ENCODE results near the gene TPCN1.
A peak's percentile ranks its signal among the peaks of the same experiment; 100 is the strongest.

Gene TPCN1

DNA sequence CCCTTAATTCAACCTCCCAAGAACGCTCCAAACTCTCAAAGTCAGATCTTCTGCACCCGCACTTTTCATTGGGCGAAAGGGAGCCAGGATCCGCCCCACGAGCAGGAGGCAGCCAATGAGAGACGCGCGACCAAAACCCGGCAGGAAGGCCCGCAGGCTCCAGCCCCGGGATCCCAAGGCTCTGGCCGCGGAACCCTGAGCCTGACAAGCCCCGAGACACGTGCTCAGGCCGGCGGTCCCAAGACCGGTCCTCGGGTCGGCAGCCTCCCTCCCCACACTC lies 36.4 kb upstream of the TPCN1 start:
- Histone ChIP-seq H3K9me3 (ENCODE audit: low read length) (no peaks in the 10 kb centered on the region), H3K4me3 (ENCODE audit: low read depth in 1 of 2, low read length in 2 of 2) (peak overlapping the region; percentile 76 to 85), H3K27ac (ENCODE audit: low read depth, low read length) (peak overlapping the region; percentile 96), H3K36me3 (ENCODE audit: insufficient read depth, low read length) (peaks cover 10% of the 10 kb centered on the region), H3K4me1 (ENCODE audit: insufficient read depth, low read length) (peaks cover 26% of the 10 kb centered on the region), H3K27me3 (ENCODE audit: control insufficient read depth in 1 of 2, insufficient read depth in 2 of 2, low read length in 2 of 2) (no peaks in the 10 kb centered on the region), H3K9ac (ENCODE audit: low read length) (peak overlapping the region; percentile 82)

DNA sequence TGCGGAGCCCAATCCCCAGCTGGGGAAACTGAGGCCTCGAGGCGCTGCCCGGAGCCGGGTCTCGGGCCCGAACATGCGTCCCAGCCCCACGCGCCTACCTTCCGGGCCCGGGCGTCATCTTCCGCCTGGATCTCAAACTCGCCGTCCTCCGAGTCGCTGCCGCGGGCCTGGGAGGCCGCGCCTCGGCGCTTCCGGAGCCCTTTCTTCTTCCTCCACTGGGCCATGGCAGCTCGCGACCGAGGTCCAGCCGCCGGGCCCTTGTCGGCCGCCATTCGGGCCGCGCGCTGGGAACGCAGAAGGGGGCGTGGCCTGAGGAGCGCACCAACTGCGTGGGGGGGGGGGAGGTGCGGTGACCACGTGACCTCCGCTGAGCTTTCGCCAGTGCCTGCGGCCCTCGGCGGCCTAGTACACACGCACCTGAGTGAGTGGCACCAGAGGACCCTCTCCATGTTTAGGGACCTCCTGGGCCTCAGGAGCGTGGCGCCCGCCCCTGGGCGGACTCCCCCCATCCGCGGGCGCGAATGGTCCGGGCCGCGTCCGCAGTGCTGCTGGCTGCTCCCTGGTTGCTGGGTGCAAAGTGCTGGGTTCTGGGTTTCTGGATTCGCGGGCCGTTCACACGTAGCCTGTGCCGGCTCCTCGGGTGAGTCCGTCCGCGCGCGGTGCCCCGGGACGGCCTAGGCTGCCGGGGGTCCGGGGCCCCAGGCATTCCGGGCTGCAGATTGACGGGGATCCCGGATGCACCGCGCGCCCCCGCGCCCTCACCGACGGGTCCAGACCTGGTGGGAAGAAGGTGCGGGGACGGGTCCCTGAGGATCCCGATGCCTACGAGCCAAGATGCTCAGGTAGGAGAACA lies 35.9 kb upstream of the TPCN1 start, which contains the start of the genes DDX54 and RITA1:
Gene DDX54, minus strand, starts transcription at position 299 of the 853 bp plus-strand sequence. Its CDS starts 27 bp downstream, at position 272.
Gene RITA1, plus strand, starts transcription at position 542 of the 853 bp plus-strand sequence. CDS start 1,026 bp downstream, outside the sequence.
- H3K27ac ChIP-seq (ENCODE audit: low read depth, low read length) = peak within 1 kb of the TSS; percentile 96
- peak within 1 kb of the TSS; percentile 82 for H3K9ac ChIP-seq (ENCODE audit: low read length)
- peaks cover 26% of the 10 kb centered on the region for H3K4me1 ChIP-seq (ENCODE audit: insufficient read depth, low read length)
- H3K9me3 ChIP-seq (ENCODE audit: low read length) = no peaks in the 10 kb centered on the region
- H3K27me3 ChIP-seq (ENCODE audit: control insufficient read depth in 1 of 2, insufficient read depth in 2 of 2, low read length in 2 of 2) = no peaks in the 10 kb centered on the region
- H3K36me3 ChIP-seq (ENCODE audit: insufficient read depth, low read length) = peaks cover 6% of the 10 kb centered on the region
- H3K4me3 ChIP-seq (ENCODE audit: low read depth in 1 of 2, low read length in 2 of 2) = peak within 1 kb of the TSS; percentile 76 to 85

DNA sequence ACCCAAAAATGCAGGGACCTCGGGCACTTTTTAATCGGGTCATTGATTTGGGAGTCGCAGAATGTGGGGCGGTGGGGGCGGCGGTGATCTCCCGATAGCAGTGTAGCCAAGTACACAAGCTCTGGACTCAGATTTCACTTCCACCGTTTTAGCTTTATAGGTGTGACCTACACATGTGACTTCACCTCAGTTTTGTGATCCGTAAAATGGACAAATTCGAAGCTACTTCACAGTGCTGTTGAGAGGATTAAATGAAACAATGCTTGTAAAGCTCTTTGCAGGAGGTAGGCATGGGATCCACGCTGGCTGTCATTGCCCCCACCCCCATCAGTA lies 35.3 kb upstream of the TPCN1 start:
- Histone ChIP-seq H3K36me3 (ENCODE audit: insufficient read depth, low read length) (peaks cover 7% of the 10 kb centered on the region), H3K27me3 (ENCODE audit: control insufficient read depth in 1 of 2, insufficient read depth in 2 of 2, low read length in 2 of 2) (no peaks in the 10 kb centered on the region), H3K9me3 (ENCODE audit: low read length) (no peaks in the 10 kb centered on the region), H3K4me3 (ENCODE audit: low read depth in 1 of 2, low read length in 2 of 2) (peak overlapping the region; percentile 76 to 85), H3K4me1 (ENCODE audit: insufficient read depth, low read length) (peaks cover 26% of the 10 kb centered on the region), H3K9ac (ENCODE audit: low read length) (peak overlapping the region; percentile 58), H3K27ac (ENCODE audit: low read depth, low read length) (peak overlapping the region; percentile 96)

DNA sequence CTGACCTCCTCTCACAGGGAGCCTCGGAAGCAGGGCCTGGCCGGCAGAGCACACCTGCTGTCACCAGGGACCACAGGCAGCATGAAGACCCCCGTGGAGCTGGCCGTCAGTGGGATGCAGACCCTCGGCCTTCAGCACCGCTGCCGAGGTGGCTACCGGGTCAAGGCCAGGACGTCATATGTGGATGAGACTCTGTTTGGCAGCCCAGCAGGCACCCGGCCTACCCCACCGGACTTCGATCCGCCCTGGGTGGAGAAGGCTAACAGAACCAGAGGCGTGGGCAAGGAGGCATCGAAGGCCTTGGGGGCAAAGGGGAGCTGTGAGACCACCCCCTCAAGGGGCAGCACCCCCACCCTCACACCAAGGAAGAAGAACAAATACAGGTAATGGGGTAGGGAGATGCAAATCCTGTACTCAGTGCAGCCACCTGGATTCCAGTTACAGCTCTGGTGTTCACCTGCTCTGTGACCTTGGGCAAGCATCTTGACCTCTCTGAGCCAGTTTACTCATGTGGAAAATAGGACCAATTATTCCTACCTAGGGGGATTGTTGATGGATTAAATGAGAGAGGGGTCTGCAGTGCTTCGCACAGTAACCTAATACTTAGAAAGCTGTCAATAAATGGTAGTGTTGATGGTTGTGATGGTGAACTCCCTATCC lies 34.5 kb upstream of the TPCN1 start:
- Histone ChIP-seq H3K9me3 (ENCODE audit: low read length) (no peaks in the 10 kb centered on the region), H3K27ac (ENCODE audit: low read depth, low read length) (no peak overlapping the region), H3K36me3 (ENCODE audit: insufficient read depth, low read length) (peaks cover 15% of the 10 kb centered on the region), H3K27me3 (ENCODE audit: control insufficient read depth in 1 of 2, insufficient read depth in 2 of 2, low read length in 2 of 2) (no peaks in the 10 kb centered on the region), H3K9ac (ENCODE audit: low read length) (no peak overlapping the region), H3K4me1 (ENCODE audit: insufficient read depth, low read length) (peaks cover 26% of the 10 kb centered on the region), H3K4me3 (ENCODE audit: low read depth in 1 of 2, low read length in 2 of 2) (peak overlapping the region in 1 of 2 donors; percentile 85)

DNA sequence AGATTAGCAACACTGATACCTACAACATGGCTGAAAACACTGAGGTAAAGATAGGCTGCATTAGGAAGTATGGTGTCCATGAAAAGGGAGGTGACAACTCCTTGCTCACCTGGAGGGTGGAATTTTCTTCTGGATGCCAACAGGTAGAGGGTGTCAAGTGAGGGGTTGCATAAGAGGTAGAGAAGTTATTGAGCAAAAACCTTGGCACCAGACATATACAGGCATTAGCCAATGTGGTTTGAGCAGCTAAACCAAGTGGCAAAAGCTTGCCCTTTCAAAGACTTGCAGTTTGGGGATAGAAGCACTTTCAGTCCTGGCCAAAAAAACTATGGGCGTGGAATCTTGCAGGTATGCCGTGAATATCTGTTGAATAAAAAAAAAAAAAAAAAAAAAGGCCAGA lies 31.9 kb upstream of the TPCN1 start:
- Histone ChIP-seq H3K27ac (ENCODE audit: low read depth, low read length) (no peak overlapping the region), H3K36me3 (ENCODE audit: insufficient read depth, low read length) (peaks cover 17% of the 10 kb centered on the region), H3K4me3 (ENCODE audit: low read depth in 1 of 2, low read length in 2 of 2) (no peak overlapping the region), H3K27me3 (ENCODE audit: control insufficient read depth in 1 of 2, insufficient read depth in 2 of 2, low read length in 2 of 2) (no peaks in the 10 kb centered on the region), H3K9me3 (ENCODE audit: low read length) (no peaks in the 10 kb centered on the region), H3K4me1 (ENCODE audit: insufficient read depth, low read length) (peaks cover 21% of the 10 kb centered on the region), H3K9ac (ENCODE audit: low read length) (no peak overlapping the region)

DNA sequence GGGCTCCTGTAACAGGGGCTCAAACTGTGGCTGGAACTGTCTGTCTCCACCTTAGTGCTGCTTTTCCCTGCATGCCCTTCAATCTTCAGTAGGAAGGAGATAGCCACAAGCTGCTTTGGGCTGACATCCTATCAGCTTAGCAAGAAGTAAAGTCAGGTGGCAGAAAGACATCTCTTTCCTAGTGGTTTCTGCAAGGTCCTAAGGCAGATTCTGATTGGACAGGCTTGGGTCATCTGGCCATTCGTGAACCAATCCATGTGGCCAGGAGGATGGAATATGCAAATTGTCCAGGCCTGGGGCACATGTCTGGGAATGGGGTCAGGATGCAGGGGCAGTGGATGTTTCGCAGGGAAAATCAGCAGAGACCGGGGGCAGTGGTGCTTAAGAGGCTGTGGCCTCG lies 30.5 kb upstream of the TPCN1 start:
- H3K9ac ChIP-seq (ENCODE audit: low read length) = no peak overlapping the region
- no peak overlapping the region for H3K27ac ChIP-seq (ENCODE audit: low read depth, low read length)
- peaks cover 17% of the 10 kb centered on the region for H3K36me3 ChIP-seq (ENCODE audit: insufficient read depth, low read length)
- no peak overlapping the region for H3K4me3 ChIP-seq (ENCODE audit: low read depth in 1 of 2, low read length in 2 of 2)
- H3K27me3 ChIP-seq (ENCODE audit: control insufficient read depth in 1 of 2, insufficient read depth in 2 of 2, low read length in 2 of 2) = no peaks in the 10 kb centered on the region
- peaks cover 20% of the 10 kb centered on the region for H3K4me1 ChIP-seq (ENCODE audit: insufficient read depth, low read length)
- no peaks in the 10 kb centered on the region for H3K9me3 ChIP-seq (ENCODE audit: low read length)

DNA sequence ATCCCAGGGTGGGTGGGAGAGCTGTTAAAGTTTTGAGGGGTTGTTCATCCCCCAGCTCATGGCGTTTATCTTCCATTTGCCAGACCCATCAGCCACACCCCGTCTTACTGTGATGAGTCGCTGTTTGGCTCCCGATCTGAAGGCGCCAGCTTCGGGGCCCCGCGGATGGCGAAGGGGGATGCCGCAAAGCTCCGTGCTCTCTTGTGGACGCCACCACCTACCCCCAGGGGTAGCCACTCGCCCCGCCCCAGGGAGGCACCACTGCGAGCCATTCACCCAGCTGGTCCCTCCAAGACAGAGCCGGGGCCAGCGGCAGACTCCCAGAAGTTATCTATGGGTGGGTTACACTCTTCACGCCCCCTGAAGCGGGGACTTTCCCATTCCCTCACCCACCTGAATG lies 30.0 kb upstream of the TPCN1 start:
- Histone ChIP-seq H3K27ac (ENCODE audit: low read depth, low read length) (no peak overlapping the region), H3K27me3 (ENCODE audit: control insufficient read depth in 1 of 2, insufficient read depth in 2 of 2, low read length in 2 of 2) (no peaks in the 10 kb centered on the region), H3K9ac (ENCODE audit: low read length) (no peak overlapping the region), H3K4me1 (ENCODE audit: insufficient read depth, low read length) (peaks cover 17% of the 10 kb centered on the region), H3K4me3 (ENCODE audit: low read depth in 1 of 2, low read length in 2 of 2) (no peak overlapping the region), H3K9me3 (ENCODE audit: low read length) (no peaks in the 10 kb centered on the region), H3K36me3 (ENCODE audit: insufficient read depth, low read length) (peaks cover 17% of the 10 kb centered on the region)

DNA sequence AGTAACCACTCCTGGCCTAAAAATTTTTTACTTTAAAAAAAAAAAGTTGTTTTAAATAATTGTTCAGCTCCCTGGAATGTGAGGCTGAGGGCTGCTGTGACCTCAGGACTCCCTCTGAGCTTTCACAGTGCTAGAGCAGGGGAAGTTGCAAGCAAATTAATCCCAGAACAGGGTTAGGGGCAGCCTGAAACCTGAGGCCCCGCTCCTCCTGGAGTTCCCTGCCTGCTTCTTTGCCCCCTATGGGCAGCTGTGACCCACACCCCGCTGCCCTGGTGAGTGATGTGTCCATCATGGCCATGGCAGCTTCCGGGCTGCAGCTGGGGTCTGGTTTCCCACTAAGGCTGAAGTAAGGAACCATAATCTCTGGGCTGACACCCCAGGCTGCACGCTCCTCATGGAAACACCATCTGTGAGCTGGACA lies 26.3 kb upstream of the TPCN1 start:
- H3K9ac ChIP-seq (ENCODE audit: low read length) = no peak overlapping the region
- no peaks in the 10 kb centered on the region for H3K27me3 ChIP-seq (ENCODE audit: control insufficient read depth in 1 of 2, insufficient read depth in 2 of 2, low read length in 2 of 2)
- no peak overlapping the region for H3K4me3 ChIP-seq (ENCODE audit: low read depth in 1 of 2, low read length in 2 of 2)
- H3K4me1 ChIP-seq (ENCODE audit: insufficient read depth, low read length) = peaks cover 8% of the 10 kb centered on the region
- H3K27ac ChIP-seq (ENCODE audit: low read depth, low read length) = no peak overlapping the region
- H3K9me3 ChIP-seq (ENCODE audit: low read length) = no peaks in the 10 kb centered on the region
- H3K36me3 ChIP-seq (ENCODE audit: insufficient read depth, low read length) = peaks cover 17% of the 10 kb centered on the region

DNA sequence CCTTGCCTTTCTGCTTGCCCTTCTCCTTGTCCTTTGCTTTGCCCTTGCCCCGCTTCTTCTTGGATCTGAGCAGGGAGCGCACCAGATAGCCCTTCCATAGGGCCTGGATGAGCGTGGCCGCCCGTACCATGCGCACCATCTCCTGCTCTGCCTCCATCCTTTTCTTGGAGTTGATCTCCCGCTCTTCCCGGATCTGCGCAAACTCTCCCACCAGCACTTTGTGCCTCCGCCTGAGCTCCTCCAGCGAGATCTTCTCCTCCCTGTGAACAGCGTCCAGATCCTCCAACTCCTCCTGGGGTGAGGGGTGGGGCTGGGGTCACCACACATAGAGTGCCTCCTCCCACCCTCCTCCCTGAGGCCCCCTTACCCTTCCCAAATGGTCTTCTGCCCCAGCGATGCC lies 25.7 kb upstream of the TPCN1 start:
- Histone ChIP-seq H3K4me1 (ENCODE audit: insufficient read depth, low read length) (peaks cover 8% of the 10 kb centered on the region), H3K27ac (ENCODE audit: low read depth, low read length) (no peak overlapping the region), H3K36me3 (ENCODE audit: insufficient read depth, low read length) (peaks cover 14% of the 10 kb centered on the region), H3K9ac (ENCODE audit: low read length) (no peak overlapping the region), H3K9me3 (ENCODE audit: low read length) (no peaks in the 10 kb centered on the region), H3K4me3 (ENCODE audit: low read depth in 1 of 2, low read length in 2 of 2) (no peak overlapping the region), H3K27me3 (ENCODE audit: control insufficient read depth in 1 of 2, insufficient read depth in 2 of 2, low read length in 2 of 2) (no peaks in the 10 kb centered on the region)

DNA sequence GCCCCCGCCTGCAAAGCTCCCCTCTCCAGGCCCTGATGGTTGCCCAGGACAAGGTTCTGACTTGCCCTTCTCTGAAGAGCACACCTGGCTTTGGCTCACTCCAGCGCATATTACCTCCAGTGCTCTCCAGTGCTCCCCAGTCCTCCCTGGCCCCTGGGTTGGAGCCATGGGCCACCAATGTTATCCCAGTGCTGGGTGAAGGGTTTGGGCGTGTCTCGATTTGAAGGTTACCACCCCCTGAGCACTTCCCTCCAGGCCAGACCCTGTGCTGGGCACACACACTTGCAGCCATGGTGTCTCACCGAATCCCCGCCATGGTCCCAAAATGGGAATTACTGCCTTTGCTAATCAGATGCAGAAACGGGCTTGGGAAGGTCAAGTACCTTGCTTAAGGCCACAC lies 24.7 kb upstream of the TPCN1 start:
- Histone ChIP-seq H3K4me1 (ENCODE audit: insufficient read depth, low read length) (peaks cover 8% of the 10 kb centered on the region), H3K9ac (ENCODE audit: low read length) (no peak overlapping the region), H3K36me3 (ENCODE audit: insufficient read depth, low read length) (peaks cover 5% of the 10 kb centered on the region), H3K27me3 (ENCODE audit: control insufficient read depth in 1 of 2, insufficient read depth in 2 of 2, low read length in 2 of 2) (no peaks in the 10 kb centered on the region), H3K9me3 (ENCODE audit: low read length) (no peaks in the 10 kb centered on the region), H3K4me3 (ENCODE audit: low read depth in 1 of 2, low read length in 2 of 2) (no peak overlapping the region), H3K27ac (ENCODE audit: low read depth, low read length) (no peak overlapping the region)

DNA sequence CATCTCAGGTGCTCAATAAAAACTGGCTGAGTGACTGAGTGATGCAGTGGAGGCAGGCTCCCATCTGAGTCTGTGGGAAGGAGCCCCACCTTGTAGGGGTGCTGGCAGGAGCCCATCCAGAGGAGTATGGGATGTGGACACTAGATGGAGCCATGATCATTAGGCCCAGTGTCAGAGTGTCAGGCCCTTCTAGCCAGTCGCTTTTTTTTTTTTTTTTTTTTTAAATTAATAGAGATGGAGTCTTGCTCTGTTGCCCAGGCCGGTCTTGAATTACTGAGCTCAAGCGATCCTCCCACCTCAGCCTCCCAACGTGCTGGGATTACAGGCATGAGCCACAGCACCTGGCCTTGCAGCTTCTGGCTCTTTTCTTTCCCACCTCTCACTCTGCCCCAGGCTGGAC lies 24.3 kb upstream of the TPCN1 start:
- Histone ChIP-seq H3K27ac (ENCODE audit: low read depth, low read length) (no peak overlapping the region), H3K9me3 (ENCODE audit: low read length) (no peaks in the 10 kb centered on the region), H3K27me3 (ENCODE audit: control insufficient read depth in 1 of 2, insufficient read depth in 2 of 2, low read length in 2 of 2) (no peaks in the 10 kb centered on the region), H3K36me3 (ENCODE audit: insufficient read depth, low read length) (peaks cover under 1% of the 10 kb centered on the region), H3K4me3 (ENCODE audit: low read depth in 1 of 2, low read length in 2 of 2) (no peak overlapping the region), H3K9ac (ENCODE audit: low read length) (no peak overlapping the region), H3K4me1 (ENCODE audit: insufficient read depth, low read length) (peaks cover 8% of the 10 kb centered on the region)

Data from muscle layer of colon (tissue), 2 donors.